Thymus (tissue), 11 donors: ENCODE measurements around the gene HCAR1. TPM values are rescaled to one million over a fixed set of nuclear protein-coding genes. Genes with fewer than 3 reads are reported as not detected.
"Not testable (repeated sequence)": the region's sequence is repeated elsewhere in the genome, so short reads cannot be mapped to it uniquely, and the experiment has no call there.

ENCODE experiments used
- DNase-seq, 9 donors: peaks; one replicate each; pipeline ENCODE4 v3.0.0-alpha.2; 2013; ENCODE audit warnings: low spot score in 9 of 9, low read depth in 6 of 9, missing footprints in 1 of 9
- H3K27ac ChIP-seq, 2 donors: one replicate each; pipeline ENCODE4 v1.5.1; 2013; ENCODE audit warnings: control low read depth in 1 of 2, low read depth in 1 of 2, low read length in 1 of 2, mild to moderate bottlenecking in 1 of 2, moderate library complexity in 1 of 2
- H3K27me3 ChIP-seq, 2 donors: one replicate each; pipeline ENCODE4 v1.5.1; 2013; ENCODE audit warnings: low read length in 1 of 2; ENCODE audit not compliant: control insufficient read depth in 2 of 2, insufficient read depth in 1 of 2
- H3K36me3 ChIP-seq, 2 donors: one replicate each; pipeline ENCODE4 v1.5.1; 2013; ENCODE audit warnings: low read length in 1 of 2, mild to moderate bottlenecking in 1 of 2, moderate library complexity in 1 of 2; ENCODE audit not compliant: control insufficient read depth in 2 of 2, insufficient read depth in 2 of 2
- H3K4me1 ChIP-seq, 2 donors: one replicate each; pipeline ENCODE4 v1.5.1; 2013; ENCODE audit warnings: low read length in 2 of 2; ENCODE audit not compliant: control insufficient read depth in 2 of 2, insufficient read depth in 2 of 2
- H3K4me3 ChIP-seq, 2 donors: one replicate each; pipeline ENCODE4 v1.5.1; 2013; ENCODE audit warnings: low read length in 2 of 2, control low read depth in 1 of 2, mild to moderate bottlenecking in 1 of 2
- H3K9me3 ChIP-seq, 2 donors: one replicate each; pipeline ENCODE4 v1.5.1; 2013; ENCODE audit warnings: low read length in 1 of 2, mild to moderate bottlenecking in 1 of 2; ENCODE audit not compliant: control insufficient read depth in 2 of 2, insufficient read depth in 1 of 2
- WGBS: extraction: QIAGEN DNeasy Blood & Tissue Kit; methylation state at CpG from one replicate; pipeline ENCODE4 v1.1.7; 2013; 5-methylcytosine and 5-hydroxymethylcytosine counted together
- polyA plus RNA-seq: library from polyadenylated mRNA; stranded (reverse); fragments of 200-250 nt; gene quantifications from one replicate; pipeline ENCODE4 v1.2.3, GENCODE V29; 2013
- total RNA-seq: library from RNA; stranded (reverse); fragments of 120-200 nt; gene quantifications from one replicate; pipeline ENCODE4 v1.2.4, GENCODE V29; 2013
- donor health status: healthy.

The HCAR1 gene
- total and polyA plus RNA-seq, 2 donors, result 0.33 to 0.50 TPM

- no CpG with 5 or more reads among the region's 3 CpGs for WGBS
- H3K27ac ChIP-seq, H3K36me3 ChIP-seq: not testable (repeated sequence)
Measured at GRCh38 chr12:122709287-122709686, 21.4 kb downstream of the HCAR1 start.

GRCh38 chr12:122703841-122704240, 26.8 kb downstream of the HCAR1 start:
- 93% methylated on average over 3 of the region's 3 CpGs for WGBS
- not testable (repeated sequence) for H3K27ac ChIP-seq, H3K36me3 ChIP-seq

More at GRCh38 chr12:122709287-122709686, 21.4 kb downstream of the HCAR1 start:
- not testable (repeated sequence) for DNase-seq, H3K9me3 ChIP-seq, H3K27me3 ChIP-seq, H3K4me3 ChIP-seq, H3K4me1 ChIP-seq

GRCh38 chr12:122702890-122703611, 27.6 kb downstream of the HCAR1 start, which contains the start of gene HCAR2:
HCAR2 (minus strand) TSS chr12:122703357; CDS start chr12:122703283, 74 bp downstream.
- H3K36me3 ChIP-seq, H3K27me3 ChIP-seq, H3K4me3 ChIP-seq, H3K9me3 ChIP-seq, H3K27ac ChIP-seq, H3K4me1 ChIP-seq, DNase-seq: not testable (repeated sequence)
- WGBS, result 93% methylated on average over 22 of the region's 22 CpGs

More at GRCh38 chr12:122703841-122704240, 26.8 kb downstream of the HCAR1 start:
- H3K27me3 ChIP-seq, DNase-seq, H3K9me3 ChIP-seq, H3K4me3 ChIP-seq, H3K4me1 ChIP-seq: not testable (repeated sequence)

- not testable (repeated sequence) for H3K27ac ChIP-seq, H3K9me3 ChIP-seq, H3K4me3 ChIP-seq, H3K4me1 ChIP-seq, H3K36me3 ChIP-seq, H3K27me3 ChIP-seq, DNase-seq
- WGBS, result 87% methylated on average over 4 of the region's 4 CpGs
Measured at GRCh38 chr12:122701481-122701880, 29.2 kb downstream of the HCAR1 start.

GRCh38 chr12:122700038-122700710, 30.5 kb downstream of the HCAR1 start:
- not testable (repeated sequence) for H3K27ac ChIP-seq, H3K4me3 ChIP-seq, H3K9me3 ChIP-seq, H3K4me1 ChIP-seq, H3K36me3 ChIP-seq, H3K27me3 ChIP-seq, DNase-seq
- no CpG with 5 or more reads among the region's 9 CpGs for WGBS

GRCh38 chr12:122696922-122697321, 33.7 kb downstream of the HCAR1 start:
- not testable (repeated sequence) for H3K36me3 ChIP-seq, H3K9me3 ChIP-seq, H3K27ac ChIP-seq, H3K27me3 ChIP-seq, DNase-seq, H3K4me1 ChIP-seq, H3K4me3 ChIP-seq
- 95% methylated on average over 2 of the region's 2 CpGs for WGBS

GRCh38 chr12:122691566-122691965, 39.1 kb downstream of the HCAR1 start:
- Histone ChIP-seq H3K4me1 (no peaks in the 10 kb centered on the region), H3K36me3 (no peaks in the 10 kb centered on the region), H3K27ac (no peak overlapping the region), H3K27me3 (no peaks in the 10 kb centered on the region), H3K9me3 (no peaks in the 10 kb centered on the region), H3K4me3 (no peak overlapping the region)
- no peak for DNase-seq
- WGBS, result 87% methylated on average over 3 of the region's 3 CpGs

- WGBS, result 99% methylated on average over 3 of the region's 3 CpGs
- no peaks in the 10 kb centered on the region for H3K9me3 ChIP-seq
Measured at GRCh38 chr12:122688291-122688690, 42.4 kb downstream of the HCAR1 start.

GRCh38 chr12:122687086-122687485, 43.6 kb downstream of the HCAR1 start:
- Histone ChIP-seq H3K4me3 (no peak overlapping the region), H3K36me3 (no peaks in the 10 kb centered on the region), H3K9me3 (no peaks in the 10 kb centered on the region), H3K27ac (no peak overlapping the region), H3K27me3 (no peaks in the 10 kb centered on the region), H3K4me1 (no peaks in the 10 kb centered on the region)
- WGBS, result 83% methylated on average over 5 of the region's 5 CpGs
- no peak for DNase-seq

More at GRCh38 chr12:122688291-122688690, 42.4 kb downstream of the HCAR1 start:
- no peaks in the 10 kb centered on the region for H3K36me3 ChIP-seq
- no peaks in the 10 kb centered on the region for H3K27me3 ChIP-seq
- no peak overlapping the region for H3K27ac ChIP-seq
- H3K4me3 ChIP-seq, result no peak overlapping the region
- no peak for DNase-seq
- no peaks in the 10 kb centered on the region for H3K4me1 ChIP-seq
